Stomach (tissue), 9 donors: ENCODE data around the gene REP15. TPM values are rescaled to one million over a fixed set of nuclear protein-coding genes. Genes with fewer than 3 reads are reported as not detected.

ENCODE experiments used
- DNase-seq, 2 donors: peaks; one replicate each; pipeline versions ENCODE4 v3.0.0 to v3.0.0-alpha.2; 2013 to 2019
- H3K27ac ChIP-seq, 5 donors: fragments of 200-600 bp in 4 of 5; sonication (generic) in 4 of 5; one replicate each; pipeline ENCODE4 v1.5.1; 2013 to 2019; ENCODE audit warnings: mild to moderate bottlenecking in 1 of 5, moderate library complexity in 1 of 5
- H3K27me3 ChIP-seq, 3 donors: fragments of 200-600 bp; sonication (generic); one replicate each; pipeline ENCODE4 v1.5.1; 2017 to 2019; ENCODE audit warnings: mixed run types in 1 of 3
- H3K36me3 ChIP-seq, 4 donors: fragments of 200-600 bp; sonication (generic); 1 replicate in 3 of 4; 2 replicates in 1 of 4; pipeline ENCODE4 v1.5.1; 2016 to 2019
- H3K4me1 ChIP-seq, 4 donors: fragments of 200-600 bp; sonication (generic); one replicate each; pipeline ENCODE4 v1.5.1; 2016 to 2019
- H3K4me3 ChIP-seq, 4 donors: fragments of 200-600 bp; sonication (generic) in 3 of 4; one replicate each; pipeline ENCODE4 v1.5.1; 2016 to 2019; ENCODE audit warnings: mild to moderate bottlenecking in 1 of 4
- H3K9me3 ChIP-seq, 4 donors: fragments of 200-600 bp; sonication (generic); one replicate each; pipeline ENCODE4 v1.5.1; 2016 to 2019
- EP300 ChIP-seq: sonication (generic); formaldehyde crosslinking; IDR thresholded peaks from one replicate; pipeline ENCODE4 v1.6.1; 2017; ENCODE audit warnings: antibody characterized with exemption
- POLR2A ChIP-seq, 4 donors: fragments of 450-650 bp; IDR thresholded peaks; one replicate each; pipeline ENCODE4 v1.6.1; 2016; ENCODE audit warnings: antibody characterized with exemption in 4 of 4, control low read depth in 2 of 4, mild to moderate bottlenecking in 1 of 4, moderate library complexity in 1 of 4
- POLR2AphosphoS5 ChIP-seq, 3 donors: sonication (generic); formaldehyde crosslinking; IDR thresholded peaks; one replicate each; pipeline ENCODE4 v1.6.1; 2016; ENCODE audit warnings: antibody characterized with exemption in 3 of 3
- WGBS, 5 donors: extraction: QIAGEN DNeasy Blood & Tissue Kit in 3 of 5; methylation state at CpG; one replicate each; pipeline versions ENCODE4 v1.1.5 to v1.1.7; 2013 to 2018; 5-methylcytosine and 5-hydroxymethylcytosine counted together
- intact Hi-C: fragments of 100-400 bp; cut with DNase I; formaldehyde crosslinking; loops from one replicate; pipeline ENCODE4 v1.15.1; 2023; ENCODE audit warnings: low total_unique reads
- polyA plus RNA-seq, 3 donors: library from polyadenylated mRNA; stranded (reverse); fragments of 200-250 nt; gene quantifications; one replicate each; pipeline ENCODE4 v1.2.3, GENCODE V29; 2013
- total RNA-seq, 5 donors: library from RNA; depleted of rRNA; stranded (reverse); fragments of >200 nt; gene quantifications; one replicate each; pipeline versions ENCODE4 v1.1.0 to v1.2.3, GENCODE V29; 2014 to 2016
- TF ChIP-seq, protein P1 (sequence below), 7 experiments: fragments of 450-650 bp in 4 of 7; fragments of 200-600 bp in 3 of 7; sonication (generic) in 3 of 7; IDR thresholded peaks; one replicate each; pipeline ENCODE4 v1.5.1; 2016 to 2019; ENCODE audit warnings: antibody characterized with exemption in 7 of 7, control low read depth in 2 of 7, mild to moderate bottlenecking in 1 of 7
- donor health status: healthy with polysubstance abuse.
- donor health status: Bipolar disorder and iron deficiency.
- donor health status: healthy.

Gene REP15
- total and polyA plus RNA-seq, 8 donors = 3.0 to 115 (median 10.5) TPM

DNA sequence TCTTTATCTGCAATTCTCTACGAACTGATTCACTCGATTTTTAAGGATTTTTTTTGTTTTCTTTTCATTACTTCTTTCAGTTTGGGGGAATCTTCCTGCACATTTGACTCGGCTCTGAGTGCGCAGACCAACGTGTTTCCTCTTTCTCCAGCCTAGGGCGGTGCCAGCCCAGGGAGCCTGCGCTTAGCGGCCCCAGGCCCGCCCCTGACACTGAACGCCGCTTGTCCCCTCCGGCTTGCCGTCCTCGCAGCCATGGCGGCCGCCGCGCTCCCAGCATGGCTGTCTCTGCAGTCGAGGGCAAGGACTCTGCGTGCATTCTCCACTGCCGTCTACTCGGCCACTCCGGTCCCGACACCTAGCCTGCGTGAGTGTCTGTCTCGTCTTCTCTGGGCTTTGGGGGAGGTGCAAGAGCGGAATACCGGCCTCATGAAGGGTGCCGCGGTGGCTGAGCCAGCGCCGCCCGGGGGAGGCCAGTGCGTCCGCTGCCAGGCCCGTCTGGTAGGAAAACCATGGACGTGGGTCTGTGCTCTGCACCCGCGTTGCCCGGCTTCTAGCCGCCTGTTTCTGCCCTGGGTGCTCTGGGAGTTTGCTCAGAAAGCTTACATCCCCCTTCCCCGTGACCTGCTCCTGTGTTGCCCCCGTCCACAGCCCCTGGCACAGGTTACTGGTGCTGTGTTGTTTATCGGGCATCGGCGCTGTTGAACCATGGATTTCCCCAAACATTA is 14.5 kb downstream of the REP15 start, which contains the start of gene MRPS35:
Gene MRPS35 (plus strand): TSS at position 241 of the 725 bp plus-strand sequence. CDS start 12 bp downstream, at position 253.
- Histone ChIP-seq H3K9me3 (no peaks in the 10 kb centered on the region), H3K27ac (peak within 1 kb of the TSS; percentile 80 to 90 (median 87)), H3K4me1 (peaks cover 12 to 29% (median 26%) of the 10 kb centered on the region in 4 donors), H3K27me3 (no peaks in the 10 kb centered on the region), H3K4me3 (peak within 1 kb of the TSS; percentile 73 to 97 (median 90)), H3K36me3 (peaks cover 10 to 19% (median 13%) of the 10 kb centered on the region in 4 donors)
- WGBS, 5 donors = 0 to 1% (median 1%) methylated on average over 45 to 46 of the region's 46 CpGs
- intact Hi-C loops = no loop called here
- peak; percentile 92 to 98 for DNase-seq
- peak in 1 of 4 donors; percentile 21 for TF ChIP-seq POLR2A (IDR thresholded peaks at IDR 0.05)
- TF ChIP-seq EP300 = peak; percentile 18
- TF ChIP-seq POLR2AphosphoS5 (IDR thresholded peaks at IDR 0.05) = peak; percentile 93 to 98 (median 95)
- TF ChIP-seq, protein P1, sequence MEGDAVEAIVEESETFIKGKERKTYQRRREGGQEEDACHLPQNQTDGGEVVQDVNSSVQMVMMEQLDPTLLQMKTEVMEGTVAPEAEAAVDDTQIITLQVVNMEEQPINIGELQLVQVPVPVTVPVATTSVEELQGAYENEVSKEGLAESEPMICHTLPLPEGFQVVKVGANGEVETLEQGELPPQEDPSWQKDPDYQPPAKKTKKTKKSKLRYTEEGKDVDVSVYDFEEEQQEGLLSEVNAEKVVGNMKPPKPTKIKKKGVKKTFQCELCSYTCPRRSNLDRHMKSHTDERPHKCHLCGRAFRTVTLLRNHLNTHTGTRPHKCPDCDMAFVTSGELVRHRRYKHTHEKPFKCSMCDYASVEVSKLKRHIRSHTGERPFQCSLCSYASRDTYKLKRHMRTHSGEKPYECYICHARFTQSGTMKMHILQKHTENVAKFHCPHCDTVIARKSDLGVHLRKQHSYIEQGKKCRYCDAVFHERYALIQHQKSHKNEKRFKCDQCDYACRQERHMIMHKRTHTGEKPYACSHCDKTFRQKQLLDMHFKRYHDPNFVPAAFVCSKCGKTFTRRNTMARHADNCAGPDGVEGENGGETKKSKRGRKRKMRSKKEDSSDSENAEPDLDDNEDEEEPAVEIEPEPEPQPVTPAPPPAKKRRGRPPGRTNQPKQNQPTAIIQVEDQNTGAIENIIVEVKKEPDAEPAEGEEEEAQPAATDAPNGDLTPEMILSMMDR (IDR thresholded peaks at IDR 0.05) = no peak

DNA sequence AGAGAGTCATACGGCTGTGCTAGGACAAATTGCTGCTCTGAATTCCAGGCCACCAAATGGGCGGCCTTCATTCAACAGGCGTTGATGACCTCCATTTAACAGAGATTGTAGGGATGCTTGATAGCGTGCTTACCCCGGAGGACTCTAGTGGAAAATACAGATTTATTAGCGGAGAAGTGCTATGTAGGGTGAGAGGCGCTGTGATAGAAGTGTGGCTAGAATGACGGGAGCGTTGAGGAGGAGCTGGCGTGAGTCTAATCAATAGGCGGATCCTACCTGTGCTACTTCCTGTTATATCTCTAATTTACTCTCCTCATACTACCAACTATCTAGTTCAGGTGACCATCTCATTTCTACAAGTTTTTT is 15.1 kb downstream of the REP15 start:
- H3K4me3 ChIP-seq = peak overlapping the region; percentile 73 to 97 (median 90)
- H3K4me1 ChIP-seq = peaks cover 12 to 29% (median 26%) of the 10 kb centered on the region in 4 donors
- peak overlapping the region; percentile 80 to 90 (median 87) for H3K27ac ChIP-seq
- no peaks in the 10 kb centered on the region for H3K9me3 ChIP-seq
- WGBS, 5 donors = 0 to 3% (median 1%) methylated on average over 11 of the region's 11 CpGs
- intact Hi-C loops = no loop called here
- no peaks in the 10 kb centered on the region for H3K27me3 ChIP-seq
- H3K36me3 ChIP-seq = peaks cover 12 to 23% (median 18%) of the 10 kb centered on the region in 4 donors
- TF ChIP-seq, protein P1 (IDR thresholded peaks at IDR 0.05) = no peak
- TF ChIP-seq POLR2AphosphoS5 (IDR thresholded peaks at IDR 0.05) (no peak), POLR2A (IDR thresholded peaks at IDR 0.05) (no peak), EP300 (no peak)
- peak in 1 of 2 donors; percentile 38 for DNase-seq

DNA sequence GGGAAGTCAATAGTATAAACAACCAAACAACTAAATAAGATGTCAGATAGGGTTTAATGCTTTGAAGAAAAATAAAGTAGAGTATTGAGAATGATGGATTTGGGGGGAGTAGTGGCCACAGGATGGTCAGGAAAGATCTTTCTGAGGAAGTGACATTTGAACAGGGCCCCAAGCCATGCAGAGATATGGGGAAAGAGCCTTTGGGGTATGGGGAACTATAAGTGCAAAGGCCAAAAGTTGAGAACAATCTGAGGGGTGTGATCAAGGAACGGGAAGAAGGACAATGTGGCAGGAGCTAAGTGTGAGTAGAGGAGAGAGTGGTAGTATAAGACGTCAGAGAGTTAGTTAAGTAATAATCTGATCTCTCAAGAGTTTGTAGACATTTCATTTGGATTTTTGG is 15.7 kb downstream of the REP15 start:
- intact Hi-C loops = no loop called here
- peak overlapping the region in 3 of 4 donors; percentile 86 to 97 (median 94) for H3K4me3 ChIP-seq

DNA sequence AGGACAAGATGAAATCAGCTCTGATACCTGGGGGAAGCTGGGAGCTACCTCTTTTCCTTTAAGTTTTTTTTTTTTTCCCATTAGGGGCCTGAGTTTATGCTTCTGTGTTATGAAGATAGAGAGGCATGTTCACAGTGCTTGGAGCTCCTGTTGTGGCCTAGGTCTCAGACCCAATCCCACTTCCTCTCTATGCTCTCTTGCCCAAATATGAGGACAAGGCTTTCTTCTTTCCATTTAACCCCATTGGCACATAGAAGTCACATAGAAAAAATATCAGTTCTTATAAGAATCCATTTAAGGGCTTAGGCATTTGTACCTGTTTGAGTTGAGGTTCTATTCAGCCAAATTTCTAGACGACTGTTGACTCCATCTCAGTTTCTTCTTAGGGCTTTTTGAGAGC is 27.0 kb downstream of the REP15 start:
- DNase-seq = no peak
- 77 to 85% (median 79%) methylated on average over 1 of the region's 1 CpG for whole genome bisulfite sequencing, 5 donors
- H3K27ac ChIP-seq = no peak overlapping the region
- TF ChIP-seq EP300 (no peak), POLR2A (IDR thresholded peaks at IDR 0.05) (no peak), POLR2AphosphoS5 (IDR thresholded peaks at IDR 0.05) (no peak)
- TF ChIP-seq, protein P1 (IDR thresholded peaks at IDR 0.05) = no peak
- H3K4me1 ChIP-seq = no peaks in the 10 kb centered on the region
- intact Hi-C loops = no loop called here
- H3K27me3 ChIP-seq = no peaks in the 10 kb centered on the region
- no peaks in the 10 kb centered on the region for H3K9me3 ChIP-seq
- no peak overlapping the region for H3K4me3 ChIP-seq
- peaks cover 34 to 94% (median 90%) of the 10 kb centered on the region in 4 donors for H3K36me3 ChIP-seq

More for the DNA sequence above, 15.7 kb downstream of the REP15 start:
- H3K4me1 ChIP-seq = peaks cover 12 to 29% (median 26%) of the 10 kb centered on the region in 4 donors
- no peak for DNase-seq
- H3K36me3 ChIP-seq = peaks cover 18 to 30% (median 25%) of the 10 kb centered on the region in 4 donors
- no peak overlapping the region for H3K27ac ChIP-seq
- H3K9me3 ChIP-seq = no peaks in the 10 kb centered on the region
- no peak for TF ChIP-seq POLR2A (IDR thresholded peaks at IDR 0.05)
- no peak for TF ChIP-seq POLR2AphosphoS5 (IDR thresholded peaks at IDR 0.05)
- TF ChIP-seq, protein P1 (IDR thresholded peaks at IDR 0.05) = no peak
- no peak for TF ChIP-seq EP300
- no peaks in the 10 kb centered on the region for H3K27me3 ChIP-seq
- WGBS, 5 donors = 41 to 63% (median 61%) methylated on average over 2 of the region's 2 CpGs
